Erythroblast (primary cell): ENCODE data around the gene NT5C3A.
"Not testable (repeated sequence)": the region's sequence is repeated elsewhere in the genome, so short reads cannot be mapped to it uniquely, and the experiment has no call there.

ENCODE experiments used
- DNase-seq, 2 experiments: peaks; one replicate each; lab custom pipeline; 2025; lab: John Stamatoyannopoulos, UW

Gene NT5C3A

DNA sequence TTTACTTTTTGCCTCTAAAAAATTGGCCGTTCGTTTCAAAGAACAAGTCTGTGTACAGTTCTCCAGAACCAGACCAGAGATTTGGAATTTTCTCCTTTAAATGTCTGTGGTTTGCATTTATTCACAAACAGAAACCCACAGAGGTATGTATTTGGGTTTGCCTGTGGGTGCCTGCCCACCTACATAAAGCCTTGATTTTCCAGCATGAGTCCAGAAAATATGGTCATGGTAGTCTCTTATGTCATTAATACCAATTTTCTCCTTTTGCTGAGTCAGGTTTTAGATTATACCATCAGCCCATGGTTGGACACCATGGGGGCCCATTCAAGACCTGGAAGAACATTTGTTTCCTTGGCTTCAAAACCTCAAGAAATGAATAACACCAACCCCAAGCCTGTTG lies 82.7 kb downstream of the NT5C3A start:
- not testable (repeated sequence) for DNase-seq

DNA sequence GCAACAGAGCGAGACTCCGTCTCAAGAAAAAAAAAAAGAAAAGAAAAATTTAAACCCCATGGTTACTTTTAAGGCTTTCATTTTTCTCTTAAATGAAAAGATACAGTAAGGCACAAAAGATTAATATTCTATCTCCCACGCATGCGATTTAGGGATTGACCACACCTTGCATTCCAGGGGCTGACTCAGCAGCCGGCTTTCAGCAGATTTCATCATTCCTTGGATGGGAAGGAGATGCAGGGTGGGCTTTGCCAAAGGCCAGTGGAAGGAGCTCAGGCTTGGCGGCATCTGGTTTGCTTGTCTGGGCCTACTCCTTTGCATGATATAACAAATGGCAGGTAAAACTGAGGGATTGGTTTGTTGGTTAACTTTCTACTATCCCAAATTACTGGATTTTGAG lies 83.3 kb downstream of the NT5C3A start:
- peak in 1 of 2 experiments; percentile 12 for DNase-seq

DNA sequence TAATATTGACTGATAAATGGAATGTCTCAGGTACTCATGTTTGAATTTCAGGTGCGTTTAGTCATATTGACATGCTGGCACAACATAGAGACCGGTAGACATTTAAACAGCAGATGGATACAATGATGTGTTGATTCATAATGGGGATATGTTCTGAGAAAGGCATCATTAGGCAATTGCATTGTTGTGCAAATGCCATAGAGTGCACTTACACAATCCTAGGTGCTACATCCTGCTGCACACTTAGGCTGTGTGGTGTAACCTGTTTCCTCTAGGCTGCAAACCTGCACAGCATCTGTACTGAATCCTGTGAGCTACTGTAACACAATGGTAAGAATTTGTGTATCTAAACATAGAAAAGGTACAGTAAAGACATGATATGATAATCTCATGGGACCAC lies 85.4 kb downstream of the NT5C3A start:
- DNase-seq = not testable (repeated sequence)

DNA sequence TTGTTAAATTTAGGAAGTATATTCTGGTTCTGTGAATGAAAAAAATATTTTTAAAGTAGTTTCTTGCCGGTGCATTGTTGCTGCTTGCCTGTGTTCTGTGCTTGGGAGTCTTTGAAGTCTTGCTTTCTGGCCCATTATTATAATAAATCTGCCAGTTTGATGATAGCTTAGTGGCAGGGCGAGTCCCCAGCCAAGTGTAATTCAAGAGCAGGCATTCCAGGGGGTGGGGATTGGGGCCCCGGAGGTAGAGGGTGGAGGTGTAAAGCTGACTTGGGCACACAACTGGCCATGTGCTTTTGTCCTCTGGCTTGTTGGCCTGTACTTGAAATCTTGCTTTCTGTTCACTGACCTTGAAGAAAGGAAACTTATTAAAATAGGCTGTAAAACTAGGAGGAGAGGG lies 90.6 kb downstream of the NT5C3A start:
- DNase-seq = not testable (repeated sequence)

DNA sequence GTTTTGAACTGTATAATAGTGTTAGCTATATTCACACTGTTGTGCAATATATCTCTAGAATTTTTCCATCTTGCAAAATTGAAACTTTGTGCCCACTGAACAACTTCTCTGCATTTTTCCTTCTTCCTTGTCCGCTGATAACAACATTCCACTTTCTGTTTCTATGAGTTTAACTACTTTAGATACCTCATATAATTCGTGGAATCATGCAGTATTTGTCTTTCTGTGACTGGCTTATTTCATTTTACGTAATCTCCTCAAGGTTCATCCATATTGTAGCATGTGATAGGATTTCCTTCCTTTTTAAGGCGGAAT lies 95.4 kb downstream of the NT5C3A start:
- DNase-seq = not testable (repeated sequence)

DNA sequence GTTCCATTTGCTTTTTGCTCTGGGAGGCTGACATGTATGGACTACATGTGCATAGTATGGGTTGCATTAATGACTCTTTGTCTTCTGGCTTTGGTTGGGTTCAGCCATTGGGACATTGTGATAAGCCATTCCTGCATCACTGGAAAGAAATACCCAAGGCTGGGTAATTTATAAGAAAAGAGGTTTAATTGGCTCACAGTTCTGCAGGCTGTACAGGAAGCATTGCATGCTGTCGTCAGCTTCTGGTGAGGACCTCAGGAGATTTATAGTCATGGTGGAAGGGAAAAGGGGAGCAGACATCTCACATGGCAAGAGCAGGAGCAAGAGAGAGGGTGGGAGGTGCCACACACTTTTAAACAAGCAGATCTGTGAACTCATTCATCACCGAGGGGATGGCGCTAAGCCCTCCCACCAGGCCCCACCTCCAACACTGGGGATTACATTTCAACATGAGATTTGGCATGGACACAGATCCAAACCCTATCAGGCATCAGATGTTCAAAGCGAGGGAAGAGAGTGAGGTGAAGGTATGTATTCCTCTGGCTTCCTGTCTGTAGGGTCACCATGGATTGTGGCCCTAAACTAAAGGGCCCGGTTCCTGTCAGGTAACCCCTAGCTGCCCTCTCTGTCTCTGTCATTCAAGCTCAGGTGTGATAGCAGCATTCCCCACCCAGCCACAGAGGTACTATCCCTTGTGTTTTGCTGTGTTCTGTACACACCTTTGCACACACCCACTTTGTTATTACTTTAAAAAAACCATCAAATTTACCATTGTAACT lies 95.9 kb downstream of the NT5C3A start:
- not testable (repeated sequence) for DNase-seq

DNA sequence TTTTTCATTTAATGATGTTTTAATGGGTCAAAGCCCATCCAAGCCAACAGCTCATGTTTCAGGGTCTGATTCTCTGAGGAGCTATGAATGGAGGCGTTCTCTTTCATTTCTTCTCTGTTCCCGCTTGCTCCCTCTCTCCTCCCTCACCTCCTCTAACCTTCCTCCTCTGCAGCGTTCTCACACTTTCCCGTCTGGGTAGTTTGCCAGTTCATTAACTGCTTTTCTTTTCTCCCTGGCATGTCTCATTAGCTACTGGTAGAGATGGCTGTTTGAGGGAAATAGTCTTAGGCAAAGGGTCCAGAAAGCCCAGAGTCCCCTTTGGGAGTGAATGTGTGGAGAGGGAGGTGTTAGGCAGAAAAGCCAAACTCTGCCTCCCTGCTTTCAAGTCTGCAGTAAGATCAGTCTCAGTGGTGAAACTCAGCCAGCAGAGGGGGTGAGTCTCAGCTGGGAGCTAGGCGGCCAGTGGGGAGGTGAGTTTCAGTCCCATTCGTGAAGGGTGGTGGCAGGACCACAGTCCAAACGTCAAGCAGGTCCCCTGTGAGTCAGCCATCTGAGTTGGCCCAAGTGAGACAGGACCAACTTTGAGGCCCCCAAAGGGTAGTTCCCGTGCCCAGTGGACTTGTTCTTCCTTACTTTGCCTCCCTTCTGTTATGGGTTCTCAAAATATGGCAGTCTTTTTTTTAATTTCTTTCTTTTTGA lies 98.0 kb downstream of the NT5C3A start:
- DNase-seq = peak; percentile 22 to 32
